Dedifferentiated amniotic fluid mesenchymal stem cell (primary cell): ENCODE results near the gene TLK2.

Experiments used
- DNase-seq: peaks from one replicate; pipeline ENCODE4 v3.0.0-alpha.2; 2016; ENCODE audit errors: extremely low spot score

Gene TLK2

GRCh38 chr17:62653826-62654761 is 175.5 kb downstream of the TLK2 start:
- DNase-seq, result peak; percentile 47

- no peak for DNase-seq
Measured at GRCh38 chr17:62655656-62656055, 177.0 kb downstream of the TLK2 start.

GRCh38 chr17:62656446-62656845 is 177.8 kb downstream of the TLK2 start:
- no peak for DNase-seq

GRCh38 chr17:62657145-62657665 is 178.6 kb downstream of the TLK2 start:
- no peak for DNase-seq

GRCh38 chr17:62657690-62658089 is 179.1 kb downstream of the TLK2 start:
- no peak for DNase-seq

GRCh38 chr17:62658136-62658920 is 179.7 kb downstream of the TLK2 start:
- DNase-seq, result no peak

GRCh38 chr17:62660629-62661118 is 182.0 kb downstream of the TLK2 start:
- no peak for DNase-seq

GRCh38 chr17:62661337-62661736 is 182.7 kb downstream of the TLK2 start:
- DNase-seq, result no peak

- DNase-seq, result no peak
Measured at GRCh38 chr17:62662855-62663254, 184.2 kb downstream of the TLK2 start.
